GM23338 (cell line): ENCODE measurements around the gene GCHFR.

ENCODE experiments used
- CREB1 ChIP-seq: fragments of 250-450 bp; sonication (Bioruptor Pico); IDR thresholded peaks from 2 replicates; pipeline ENCODE4 v1.5.0; 2020; ENCODE audit warnings: low read depth, mild to moderate bottlenecking, moderate library complexity
- EZH2 ChIP-seq: fragments of 200-600 bp; sonication (generic); IDR thresholded peaks from one replicate; pipeline ENCODE4 v1.8.0; 2017; ENCODE audit warnings: antibody characterized with exemption, mild to moderate bottlenecking, low read depth; ENCODE audit not compliant: unreplicated experiment
- EZH2phosphoT487 ChIP-seq: fragments of 200-600 bp; sonication (generic); IDR thresholded peaks from one replicate; pipeline ENCODE4 v1.8.1; 2018; ENCODE audit warnings: antibody characterized with exemption; ENCODE audit not compliant: unreplicated experiment
- JUNB ChIP-seq: IDR thresholded peaks from one replicate; pipeline ENCODE4 v1.6.1; 2016; ENCODE audit warnings: antibody characterized with exemption; ENCODE audit not compliant: unreplicated experiment
- NANOG ChIP-seq: IDR thresholded peaks from 2 replicates; pipeline ENCODE4 v1.6.1; 2016; ENCODE audit warnings: antibody characterized with exemption, borderline replicate concordance
- POLR2AphosphoS5 ChIP-seq: IDR thresholded peaks from 2 replicates; pipeline ENCODE4 v1.6.1; 2016; ENCODE audit warnings: antibody characterized with exemption, low read depth
- STAT1 ChIP-seq: IDR thresholded peaks from one replicate; pipeline ENCODE4 v1.6.1; 2016; ENCODE audit warnings: antibody characterized with exemption; ENCODE audit not compliant: unreplicated experiment
- ZNF114 ChIP-seq: fragments of 250-450 bp; sonication (Bioruptor Pico); IDR thresholded peaks from 2 replicates; pipeline ENCODE4 v1.5.0; 2020; ENCODE audit warnings: mild to moderate bottlenecking, moderate library complexity
- ZNF331 ChIP-seq: fragments of 250-450 bp; sonication (Bioruptor Pico); IDR thresholded peaks from 2 replicates; pipeline ENCODE4 v1.5.0; 2020; ENCODE audit warnings: low read depth, mild to moderate bottlenecking, moderate library complexity
- TF ChIP-seq, protein P1 (sequence below), 2 experiments: fragments of 200-600 bp in 1 of 2; sonication (generic) in 1 of 2; conservative IDR thresholded peaks; 2 replicates each; pipeline versions ENCODE4 v1.5.1 to v1.6.1; 2016 to 2017; ENCODE audit warnings: antibody characterized with exemption in 2 of 2, low read depth in 2 of 2, mild to moderate bottlenecking in 2 of 2, moderate library complexity in 1 of 2
- TF ChIP-seq, protein P2 (sequence below): IDR thresholded peaks from one replicate; pipeline ENCODE4 v1.6.1; 2018; ENCODE audit warnings: antibody characterized with exemption; ENCODE audit not compliant: unreplicated experiment

DNA sequence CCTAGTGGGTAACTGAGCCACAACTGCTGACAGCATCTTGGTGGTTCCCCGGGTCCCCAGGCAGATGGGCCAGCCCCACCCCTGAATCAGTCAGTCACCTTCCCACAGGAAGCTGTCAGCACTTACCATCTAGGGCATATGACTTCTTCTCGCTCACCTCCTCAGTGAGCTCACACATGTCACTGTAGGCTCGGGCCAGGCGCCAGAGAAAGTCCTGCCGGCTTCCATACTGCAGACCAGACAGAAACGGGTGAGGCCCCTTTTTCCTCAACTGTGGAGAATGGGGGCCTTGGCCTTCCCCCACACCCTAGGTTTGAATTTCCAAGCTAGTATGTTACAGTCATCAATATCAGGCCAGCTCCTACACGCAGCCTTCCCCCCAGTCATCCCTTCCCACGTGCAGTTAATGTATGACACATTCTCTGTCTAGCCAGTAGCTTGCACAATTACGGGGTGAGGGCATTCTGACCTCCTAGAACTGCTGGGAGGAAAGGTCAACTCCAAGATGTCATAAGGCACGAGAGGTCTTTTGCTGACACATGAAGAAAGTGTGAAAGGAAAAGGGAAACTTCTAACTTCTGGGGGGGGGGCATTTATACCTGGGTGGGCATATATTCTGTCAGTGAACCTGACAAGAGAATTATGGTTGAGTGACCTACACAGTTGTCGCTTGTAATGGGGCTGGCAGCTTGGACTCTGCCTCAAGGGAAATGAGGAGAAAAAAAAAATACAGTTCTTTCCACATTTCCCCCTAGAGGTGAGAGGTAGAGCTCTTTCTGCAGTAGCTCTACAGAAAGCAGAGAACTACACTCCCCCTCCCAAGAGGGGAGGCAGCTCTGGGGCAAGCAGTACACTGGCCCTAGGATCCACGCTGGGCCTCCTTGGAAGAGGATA, 19.7 kb upstream of the GCHFR start:
- TF ChIP-seq, protein P1, sequence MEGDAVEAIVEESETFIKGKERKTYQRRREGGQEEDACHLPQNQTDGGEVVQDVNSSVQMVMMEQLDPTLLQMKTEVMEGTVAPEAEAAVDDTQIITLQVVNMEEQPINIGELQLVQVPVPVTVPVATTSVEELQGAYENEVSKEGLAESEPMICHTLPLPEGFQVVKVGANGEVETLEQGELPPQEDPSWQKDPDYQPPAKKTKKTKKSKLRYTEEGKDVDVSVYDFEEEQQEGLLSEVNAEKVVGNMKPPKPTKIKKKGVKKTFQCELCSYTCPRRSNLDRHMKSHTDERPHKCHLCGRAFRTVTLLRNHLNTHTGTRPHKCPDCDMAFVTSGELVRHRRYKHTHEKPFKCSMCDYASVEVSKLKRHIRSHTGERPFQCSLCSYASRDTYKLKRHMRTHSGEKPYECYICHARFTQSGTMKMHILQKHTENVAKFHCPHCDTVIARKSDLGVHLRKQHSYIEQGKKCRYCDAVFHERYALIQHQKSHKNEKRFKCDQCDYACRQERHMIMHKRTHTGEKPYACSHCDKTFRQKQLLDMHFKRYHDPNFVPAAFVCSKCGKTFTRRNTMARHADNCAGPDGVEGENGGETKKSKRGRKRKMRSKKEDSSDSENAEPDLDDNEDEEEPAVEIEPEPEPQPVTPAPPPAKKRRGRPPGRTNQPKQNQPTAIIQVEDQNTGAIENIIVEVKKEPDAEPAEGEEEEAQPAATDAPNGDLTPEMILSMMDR (conservative IDR thresholded peaks at IDR 0.05; ENCODE audit: low read depth in 2 of 2), result no peak; a peak in 1 of 4 replicates
- TF ChIP-seq EZH2phosphoT487 (no peak), POLR2AphosphoS5 (no peak), NANOG (no peak), ZNF114 (CRISPR knock-in tag) (no peak), STAT1 (no peak), ZNF331 (CRISPR knock-in tag) (no peak), EZH2 (no peak), JUNB (no peak), CREB1 (CRISPR knock-in tag) (no peak)
- TF ChIP-seq, protein P2, sequence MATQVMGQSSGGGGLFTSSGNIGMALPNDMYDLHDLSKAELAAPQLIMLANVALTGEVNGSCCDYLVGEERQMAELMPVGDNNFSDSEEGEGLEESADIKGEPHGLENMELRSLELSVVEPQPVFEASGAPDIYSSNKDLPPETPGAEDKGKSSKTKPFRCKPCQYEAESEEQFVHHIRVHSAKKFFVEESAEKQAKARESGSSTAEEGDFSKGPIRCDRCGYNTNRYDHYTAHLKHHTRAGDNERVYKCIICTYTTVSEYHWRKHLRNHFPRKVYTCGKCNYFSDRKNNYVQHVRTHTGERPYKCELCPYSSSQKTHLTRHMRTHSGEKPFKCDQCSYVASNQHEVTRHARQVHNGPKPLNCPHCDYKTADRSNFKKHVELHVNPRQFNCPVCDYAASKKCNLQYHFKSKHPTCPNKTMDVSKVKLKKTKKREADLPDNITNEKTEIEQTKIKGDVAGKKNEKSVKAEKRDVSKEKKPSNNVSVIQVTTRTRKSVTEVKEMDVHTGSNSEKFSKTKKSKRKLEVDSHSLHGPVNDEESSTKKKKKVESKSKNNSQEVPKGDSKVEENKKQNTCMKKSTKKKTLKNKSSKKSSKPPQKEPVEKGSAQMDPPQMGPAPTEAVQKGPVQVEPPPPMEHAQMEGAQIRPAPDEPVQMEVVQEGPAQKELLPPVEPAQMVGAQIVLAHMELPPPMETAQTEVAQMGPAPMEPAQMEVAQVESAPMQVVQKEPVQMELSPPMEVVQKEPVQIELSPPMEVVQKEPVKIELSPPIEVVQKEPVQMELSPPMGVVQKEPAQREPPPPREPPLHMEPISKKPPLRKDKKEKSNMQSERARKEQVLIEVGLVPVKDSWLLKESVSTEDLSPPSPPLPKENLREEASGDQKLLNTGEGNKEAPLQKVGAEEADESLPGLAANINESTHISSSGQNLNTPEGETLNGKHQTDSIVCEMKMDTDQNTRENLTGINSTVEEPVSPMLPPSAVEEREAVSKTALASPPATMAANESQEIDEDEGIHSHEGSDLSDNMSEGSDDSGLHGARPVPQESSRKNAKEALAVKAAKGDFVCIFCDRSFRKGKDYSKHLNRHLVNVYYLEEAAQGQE, result no peak
